GM20000 (cell line): ENCODE results near the gene TOMM40L.

Experiments
- DNase-seq: peaks from one replicate; pipeline ENCODE4 v3.0.0; 2012; ENCODE audit warnings: low spot score
- TF ChIP-seq, protein P1 (sequence below): IDR thresholded peaks from 2 replicates; pipeline ENCODE4 v1.5.1; 2012; ENCODE audit warnings: mild to moderate bottlenecking, control low read depth; ENCODE audit errors: extremely low read depth, missing control alignments

Gene TOMM40L

GRCh38 chr1:161201836-161202712 is 23.8 kb upstream of the TOMM40L start, which contains the start of gene NDUFS2:
TSS of gene NDUFS2 (plus strand) at chr1:161202367. CDS start at chr1:161202386, 19 bp downstream.
- TF ChIP-seq, protein P1, sequence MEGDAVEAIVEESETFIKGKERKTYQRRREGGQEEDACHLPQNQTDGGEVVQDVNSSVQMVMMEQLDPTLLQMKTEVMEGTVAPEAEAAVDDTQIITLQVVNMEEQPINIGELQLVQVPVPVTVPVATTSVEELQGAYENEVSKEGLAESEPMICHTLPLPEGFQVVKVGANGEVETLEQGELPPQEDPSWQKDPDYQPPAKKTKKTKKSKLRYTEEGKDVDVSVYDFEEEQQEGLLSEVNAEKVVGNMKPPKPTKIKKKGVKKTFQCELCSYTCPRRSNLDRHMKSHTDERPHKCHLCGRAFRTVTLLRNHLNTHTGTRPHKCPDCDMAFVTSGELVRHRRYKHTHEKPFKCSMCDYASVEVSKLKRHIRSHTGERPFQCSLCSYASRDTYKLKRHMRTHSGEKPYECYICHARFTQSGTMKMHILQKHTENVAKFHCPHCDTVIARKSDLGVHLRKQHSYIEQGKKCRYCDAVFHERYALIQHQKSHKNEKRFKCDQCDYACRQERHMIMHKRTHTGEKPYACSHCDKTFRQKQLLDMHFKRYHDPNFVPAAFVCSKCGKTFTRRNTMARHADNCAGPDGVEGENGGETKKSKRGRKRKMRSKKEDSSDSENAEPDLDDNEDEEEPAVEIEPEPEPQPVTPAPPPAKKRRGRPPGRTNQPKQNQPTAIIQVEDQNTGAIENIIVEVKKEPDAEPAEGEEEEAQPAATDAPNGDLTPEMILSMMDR = no peak
- DNase-seq = peak; percentile 93

DNA sequence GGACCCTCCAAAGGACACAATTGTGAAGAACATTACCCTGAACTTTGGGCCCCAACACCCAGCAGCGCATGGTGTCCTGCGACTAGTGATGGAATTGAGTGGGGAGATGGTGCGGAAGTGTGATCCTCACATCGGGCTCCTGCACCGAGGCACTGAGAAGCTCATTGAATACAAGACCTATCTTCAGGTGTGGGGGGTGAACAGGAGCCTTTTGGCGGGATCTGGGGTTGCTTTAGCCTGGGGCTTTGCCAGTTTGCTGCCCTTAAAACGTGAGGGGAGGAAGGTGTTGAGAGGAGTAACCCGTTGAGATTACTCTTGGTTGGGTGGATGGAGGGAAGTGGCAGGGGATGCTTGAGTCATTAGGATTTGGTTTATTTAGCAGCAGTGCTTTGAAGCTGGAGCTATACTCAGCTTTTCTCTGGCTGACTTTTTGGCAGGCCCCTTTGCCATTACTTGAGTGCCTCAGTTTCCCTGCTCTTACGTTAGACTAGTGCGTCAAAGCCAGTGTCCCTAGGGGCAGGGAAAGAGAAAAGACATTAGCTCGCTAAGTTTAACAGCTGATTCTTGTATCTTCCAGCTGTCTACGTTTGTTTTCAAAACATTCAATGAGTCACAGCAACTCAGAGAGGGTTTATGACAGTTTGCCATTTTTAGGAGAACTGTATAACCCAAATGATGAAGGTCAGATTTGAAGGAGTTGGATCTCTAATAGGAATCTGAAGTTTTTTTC is 19.3 kb upstream of the TOMM40L start:
- TF ChIP-seq, protein P1 = no peak
- no peak for DNase-seq

- DNase-seq = no peak
- TF ChIP-seq, protein P1 = no peak
These were observed 18.7 kb upstream of the TOMM40L start for GRCh38 chr1:161207173-161207572.

GRCh38 chr1:161209790-161210409 is 16.0 kb upstream of the TOMM40L start:
- peak; percentile 73 for DNase-seq
- TF ChIP-seq, protein P1 = peak; percentile 80

DNA sequence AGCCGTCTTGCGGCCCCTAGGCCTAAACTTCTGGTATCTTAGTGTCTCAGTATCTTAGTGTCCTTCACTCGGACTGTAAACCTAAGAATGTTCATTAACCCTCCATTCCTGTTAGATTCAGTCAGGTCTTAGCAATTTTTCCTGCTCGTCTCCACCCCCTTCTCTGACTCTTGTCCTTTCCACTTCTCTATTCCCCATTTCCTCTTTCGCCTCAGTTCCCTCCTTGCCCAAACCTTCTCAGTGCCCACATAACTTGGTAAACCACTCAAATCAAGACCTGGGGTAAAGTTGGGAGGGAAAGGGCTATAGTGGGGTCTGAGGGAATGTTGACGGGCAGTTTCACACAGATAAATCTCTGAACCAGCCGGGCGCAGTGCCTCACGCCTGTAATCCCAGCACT is 11.5 kb upstream of the TOMM40L start:
- TF ChIP-seq, protein P1 = no peak
- DNase-seq = no peak

DNA sequence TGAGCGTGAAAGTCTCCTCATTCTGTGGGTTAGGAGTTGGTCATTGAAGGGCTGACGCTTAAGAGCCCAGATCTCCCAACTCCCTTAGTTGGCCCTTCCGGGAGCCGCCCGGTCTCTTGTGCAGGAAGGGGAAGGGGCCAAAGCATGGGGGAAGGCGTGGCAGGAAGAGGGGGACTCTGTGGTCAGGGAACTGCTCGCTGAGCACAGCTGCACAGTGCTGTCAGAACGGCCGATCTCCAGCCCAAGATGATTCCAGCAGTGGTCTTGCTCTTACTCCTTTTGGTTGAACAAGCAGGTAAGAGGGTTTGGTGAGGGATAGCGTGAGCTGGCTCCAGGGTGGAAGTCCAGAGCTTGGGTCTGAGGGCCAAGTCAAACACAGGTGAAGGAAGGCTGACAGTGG is 10.8 kb upstream of the TOMM40L start, which contains the start of gene FCER1G:
Gene FCER1G (plus strand): TSS at position 220 of the 400 bp plus-strand sequence. CDS start 27 bp downstream, at position 247.
- TF ChIP-seq, protein P1 = no peak
- DNase-seq = no peak
